HG03025 (cell line): ENCODE results near the gene TUBA3D.
"Not testable (repeated sequence)": the region's sequence is repeated elsewhere in the genome, so short reads cannot be mapped to it uniquely, and the experiment has no call there.

ENCODE experiments used
- ATAC-seq: cut with Tn5 transposase; IDR thresholded peaks from one replicate; pipeline ENCODE4 v1.9.1; 2021; ENCODE audit warnings: mild to moderate bottlenecking, moderate library complexity; ENCODE audit not compliant: unreplicated experiment, low FRiP score

TUBA3D gene

DNA sequence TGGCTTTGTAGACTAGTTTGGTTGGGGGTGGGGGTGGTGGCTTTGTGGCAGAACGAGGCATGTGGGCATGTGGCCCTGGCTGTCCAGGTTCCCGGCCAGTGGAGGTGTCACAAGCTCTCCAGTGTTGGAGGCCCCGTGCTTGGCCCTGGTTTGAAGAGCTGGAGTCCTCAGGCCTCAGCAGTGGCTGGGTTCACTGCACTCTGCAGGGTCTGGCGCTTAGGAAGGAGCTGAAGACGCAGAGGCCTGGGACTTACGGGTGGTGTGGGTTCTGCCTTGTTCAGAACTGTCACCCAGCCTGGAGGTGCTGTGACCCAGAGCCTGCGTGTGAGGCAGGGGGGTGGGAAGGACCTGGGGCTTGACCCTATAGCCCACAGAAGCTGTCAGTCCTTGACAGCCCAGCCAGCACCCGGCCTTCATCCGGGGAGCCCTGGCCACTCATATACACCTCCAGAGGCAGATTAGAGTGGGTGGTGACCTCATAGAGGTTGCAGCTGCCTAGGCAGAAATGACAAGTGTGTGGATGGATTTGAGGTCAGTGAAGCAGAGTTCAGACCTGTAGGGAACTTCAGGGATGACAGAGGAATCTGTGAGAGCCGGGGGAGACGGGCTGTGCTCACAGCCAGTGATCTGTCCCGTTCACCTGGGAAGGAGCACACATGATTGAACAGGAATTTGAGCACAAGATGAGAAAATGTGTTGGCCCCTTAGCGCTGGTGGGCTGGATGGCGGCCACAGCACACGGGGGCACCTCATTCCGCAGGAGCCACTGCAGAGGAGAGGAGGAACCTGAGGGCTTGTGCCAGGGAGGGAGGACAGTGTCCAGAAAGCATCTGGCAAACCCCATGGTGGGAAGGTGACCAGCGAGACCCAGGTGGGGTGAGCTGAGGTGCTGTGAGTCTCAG is 36.3 kb downstream of the TUBA3D start:
- ATAC-seq, result not testable (repeated sequence)

DNA sequence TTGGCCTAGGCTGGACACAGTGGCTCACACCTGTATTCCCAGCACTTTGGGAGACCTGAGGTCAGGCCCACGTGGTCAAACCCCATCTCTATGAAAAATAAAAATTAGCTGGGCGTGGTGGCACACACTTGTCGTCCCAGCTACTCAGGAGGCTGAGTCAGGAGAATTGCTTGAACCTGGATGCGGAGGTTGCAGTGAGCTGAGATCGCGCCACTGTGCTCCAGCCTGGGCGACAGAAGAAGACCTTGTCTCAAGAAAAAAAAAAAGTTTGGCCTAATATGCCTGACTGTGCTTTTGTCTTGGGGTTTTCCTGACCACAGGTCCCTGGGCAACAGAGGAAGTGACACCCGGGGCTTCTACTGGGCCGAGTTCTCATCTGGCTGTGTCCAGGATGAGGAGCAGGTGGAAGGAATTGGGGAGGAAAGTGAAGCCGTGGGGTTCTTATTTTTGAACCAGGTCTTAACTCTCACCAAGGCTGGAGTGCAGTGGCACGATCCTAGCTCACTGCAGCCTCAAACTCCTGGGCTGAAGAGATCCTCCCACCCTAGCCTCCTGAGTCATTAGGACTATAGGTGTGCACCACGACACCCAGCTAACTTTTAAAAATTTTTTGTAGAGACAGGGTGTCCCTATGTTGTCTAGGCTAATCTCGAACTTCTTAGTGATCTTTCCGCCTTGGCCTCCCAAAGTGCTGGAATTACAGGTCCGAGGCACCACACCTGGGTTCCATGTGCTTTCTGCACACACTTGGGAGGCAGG is 38.7 kb downstream of the TUBA3D start:
- peak; percentile 47 for ATAC-seq

DNA sequence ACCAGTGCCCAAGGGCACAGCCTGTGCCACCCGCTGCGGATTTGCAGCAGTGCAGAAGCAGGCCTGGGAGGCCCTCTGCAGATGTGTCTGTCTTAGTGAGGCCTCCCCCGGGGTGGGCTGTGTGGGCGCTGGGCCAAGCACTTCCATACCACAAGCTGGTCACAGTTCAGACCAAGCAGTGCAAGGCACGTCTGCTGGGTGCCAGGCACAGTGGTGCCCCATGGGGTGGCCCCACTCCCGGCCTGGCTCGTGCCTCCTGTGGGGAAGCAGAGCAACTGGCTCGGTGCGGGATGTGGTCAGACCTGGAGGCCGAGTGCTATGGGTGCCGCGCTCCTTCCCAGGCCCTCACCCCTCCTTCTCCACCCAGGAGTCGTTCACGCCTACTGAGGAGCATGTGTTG is 39.3 kb downstream of the TUBA3D start:
- not testable (repeated sequence) for ATAC-seq

DNA sequence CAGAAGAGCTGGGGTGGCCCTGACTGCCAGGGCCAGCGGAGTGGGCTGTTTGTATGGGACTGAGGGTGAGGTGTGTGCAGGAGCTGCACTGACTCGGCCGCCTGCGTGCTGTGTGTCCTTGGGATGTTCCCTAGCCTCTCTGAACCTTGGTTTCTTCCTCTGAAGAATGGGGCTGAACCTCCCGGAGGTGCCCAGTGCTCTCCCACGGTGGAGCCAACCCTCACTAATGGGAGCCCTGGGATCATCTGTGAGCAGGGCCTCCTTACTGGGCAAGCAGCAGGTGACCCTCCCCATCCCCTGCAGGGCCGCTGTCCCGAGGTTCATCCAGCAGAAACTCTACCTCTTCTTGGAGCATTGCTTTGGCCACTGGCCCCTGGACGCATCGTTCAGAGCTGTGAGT is 40.1 kb downstream of the TUBA3D start:
- ATAC-seq, result no peak

DNA sequence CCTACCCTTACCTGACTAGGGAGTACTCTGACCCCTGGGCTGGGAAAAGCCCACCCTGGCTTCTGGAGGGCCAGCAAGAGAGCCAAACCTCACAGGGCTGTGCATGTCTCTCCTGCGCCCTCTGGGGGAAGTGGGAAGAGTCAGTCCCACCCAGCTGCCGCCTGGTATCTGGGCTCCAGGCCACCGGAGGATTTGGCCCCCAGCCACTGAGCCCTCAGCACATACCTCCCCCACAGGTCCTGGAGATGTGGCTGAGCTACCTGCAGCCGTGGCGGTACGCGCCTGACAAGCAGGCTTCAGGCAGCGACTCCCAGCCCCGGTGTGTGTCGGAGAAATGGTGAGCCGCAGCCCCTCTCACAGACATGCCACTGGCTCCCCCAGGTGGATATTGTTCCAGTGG is 40.7 kb downstream of the TUBA3D start:
- not testable (repeated sequence) for ATAC-seq

DNA sequence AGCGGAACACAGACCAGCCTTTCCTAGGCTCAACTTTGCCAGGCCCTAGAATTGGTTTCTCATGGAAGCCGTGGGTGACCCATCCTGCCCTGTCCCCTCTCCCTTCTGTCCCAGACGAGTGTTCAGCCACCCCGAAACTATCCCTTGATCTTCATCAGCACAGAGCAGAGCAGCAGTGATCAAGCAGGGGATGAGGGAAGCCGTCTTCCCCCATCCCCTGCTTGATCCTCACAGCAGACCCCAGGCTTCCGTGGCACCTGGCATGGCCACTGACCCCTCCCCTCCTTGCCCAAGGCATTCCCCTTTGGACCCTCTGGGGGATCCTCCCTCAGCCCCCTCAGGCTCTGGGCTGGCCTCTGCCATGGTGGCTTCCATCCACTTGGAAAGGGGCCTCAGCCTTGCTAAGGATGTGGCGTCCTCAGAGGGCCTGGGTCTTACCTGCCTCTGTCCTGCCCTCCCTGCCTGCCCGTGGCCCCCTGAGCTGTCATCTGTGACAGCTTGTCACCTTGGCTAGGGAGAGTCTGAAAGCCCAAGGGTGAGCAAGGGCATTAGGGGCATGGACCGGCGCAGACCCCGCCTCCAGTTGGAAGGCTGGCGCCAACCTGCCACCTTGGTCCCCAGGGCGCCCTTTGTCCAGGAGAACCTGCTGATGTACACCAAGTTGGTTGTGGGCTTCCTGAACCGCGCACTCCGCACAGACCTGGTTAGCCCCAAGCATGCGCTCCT is 41.4 kb downstream of the TUBA3D start:
- no peak for ATAC-seq

DNA sequence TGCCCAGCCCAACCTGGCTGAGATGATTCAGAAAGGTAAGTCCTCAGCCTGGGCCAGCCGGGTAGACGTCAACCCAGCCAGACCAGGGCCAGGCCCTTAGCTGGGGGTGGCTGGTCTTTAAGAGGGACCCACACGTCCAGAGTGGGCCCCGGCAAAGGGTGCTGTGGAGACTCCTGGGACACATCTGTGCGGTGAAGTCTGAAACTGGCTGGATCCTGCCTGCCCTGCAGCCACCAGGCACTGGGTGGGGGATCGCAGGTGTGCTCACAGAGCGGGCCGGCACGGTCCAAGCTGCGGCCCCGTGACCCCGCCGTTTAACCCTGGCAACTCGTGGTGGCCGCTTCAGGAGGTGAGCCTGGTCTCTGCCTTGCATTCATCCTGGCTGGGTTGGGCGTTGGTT is 41.9 kb downstream of the TUBA3D start:
- ATAC-seq, result not testable (repeated sequence)

DNA sequence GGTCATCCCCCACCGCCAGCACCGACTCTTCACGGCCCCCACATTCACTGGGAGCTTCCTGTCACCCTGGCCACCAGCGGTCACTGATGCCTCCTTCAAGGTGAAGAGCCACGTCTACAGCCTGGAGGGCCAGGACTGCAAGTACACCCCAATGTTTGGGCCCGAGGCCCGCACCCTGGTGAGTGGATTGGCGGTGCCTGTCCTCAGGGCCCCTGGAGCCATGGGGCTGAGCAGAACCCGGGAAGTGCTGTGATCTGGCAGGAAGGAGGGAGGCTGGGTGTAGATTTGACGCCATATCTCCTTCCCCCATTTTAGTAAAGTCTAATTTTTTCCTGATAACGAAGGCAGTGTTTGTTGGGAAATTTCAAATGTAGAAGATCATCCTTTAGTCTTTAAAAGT is 42.6 kb downstream of the TUBA3D start:
- ATAC-seq, result not testable (repeated sequence)

DNA sequence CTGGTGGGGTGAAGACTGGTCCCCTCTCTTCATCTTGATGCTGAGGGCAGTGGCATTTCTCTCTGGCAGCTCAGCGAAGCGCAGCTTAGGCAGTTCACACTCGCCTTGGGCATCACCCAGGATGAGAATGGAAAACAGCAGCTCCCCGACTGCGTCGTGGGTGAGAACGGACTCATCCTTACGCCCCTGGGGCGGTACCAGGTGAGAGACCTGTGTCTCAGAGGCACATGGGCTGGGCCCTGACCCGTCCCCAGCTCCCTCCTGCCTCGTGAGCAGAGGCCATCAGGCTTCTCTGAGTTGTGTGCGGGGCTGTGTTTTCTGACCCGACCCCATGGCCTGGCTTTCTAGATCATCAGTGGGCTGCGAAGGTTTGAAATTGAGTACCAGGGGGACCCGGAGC is 43.5 kb downstream of the TUBA3D start:
- ATAC-seq, result no peak

DNA sequence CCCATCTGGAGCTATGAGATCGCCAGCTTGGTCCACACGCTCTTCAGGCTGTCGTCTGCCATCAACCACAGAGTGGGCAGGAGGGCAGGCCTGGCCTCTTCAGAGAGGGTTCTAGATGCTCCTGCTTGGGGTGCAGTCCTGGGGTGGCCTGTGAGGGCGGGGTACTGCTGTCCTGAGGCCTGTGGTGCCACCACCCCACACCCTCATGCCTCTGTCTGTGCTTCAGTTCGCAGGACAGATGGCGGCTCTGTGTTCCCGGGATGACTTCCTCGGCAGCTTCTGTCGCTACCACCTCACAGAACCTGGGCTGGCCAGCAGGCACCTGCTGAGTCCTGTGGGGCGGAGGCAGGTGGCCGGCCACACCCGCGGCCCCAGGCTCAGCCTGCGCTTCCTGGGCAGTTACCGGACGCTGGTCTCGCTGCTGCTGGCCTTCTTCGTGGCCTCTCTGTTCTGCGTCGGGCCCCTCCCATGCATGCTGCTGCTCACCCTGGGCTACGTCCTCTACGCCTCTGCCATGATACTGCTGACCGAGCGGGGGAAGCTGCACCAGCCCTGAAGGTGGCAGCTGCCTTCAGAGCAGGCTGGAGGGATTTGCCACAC is 44.1 kb downstream of the TUBA3D start:
- ATAC-seq, result not testable (repeated sequence)

DNA sequence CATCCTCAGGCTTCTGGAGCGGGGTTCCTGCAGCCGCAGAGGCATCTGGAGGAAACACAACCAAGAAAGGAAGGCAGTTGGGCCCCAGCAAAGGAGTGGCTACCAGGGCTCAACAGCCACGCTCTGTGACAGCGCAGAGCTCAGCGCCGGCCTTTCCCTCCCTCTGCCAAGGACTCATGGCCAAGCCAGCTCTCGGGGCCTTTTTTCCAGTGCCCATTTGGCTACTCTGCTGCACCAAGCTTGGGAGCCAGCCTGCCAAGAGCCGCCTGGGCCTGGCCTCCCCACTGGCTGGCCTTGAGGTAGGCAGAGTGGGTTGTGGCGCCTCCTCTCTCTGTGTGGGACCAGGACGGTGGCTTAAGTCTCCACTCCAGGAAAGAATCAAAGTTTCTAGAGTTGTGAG is 44.6 kb downstream of the TUBA3D start:
- no peak for ATAC-seq

DNA sequence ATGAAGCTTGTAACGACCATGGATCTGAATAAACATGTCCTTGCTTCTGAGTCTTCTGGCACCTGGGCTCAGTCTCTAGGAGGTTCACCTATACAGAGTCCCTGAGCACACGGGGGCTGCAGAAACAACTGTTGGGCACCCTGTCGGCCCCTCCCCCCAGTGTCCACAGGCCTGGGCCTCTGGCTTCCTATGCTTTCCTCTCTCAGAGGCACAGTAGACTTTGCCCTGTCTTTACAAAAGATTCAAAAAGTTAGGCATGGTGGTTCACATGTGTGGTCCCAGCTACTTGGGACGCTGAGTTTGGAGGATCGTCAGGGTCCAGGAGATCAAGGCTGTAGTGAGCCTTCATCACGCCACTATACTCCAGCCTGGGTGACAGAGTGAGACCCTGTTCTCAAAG is 45.6 kb downstream of the TUBA3D start:
- ATAC-seq, result not testable (repeated sequence)

DNA sequence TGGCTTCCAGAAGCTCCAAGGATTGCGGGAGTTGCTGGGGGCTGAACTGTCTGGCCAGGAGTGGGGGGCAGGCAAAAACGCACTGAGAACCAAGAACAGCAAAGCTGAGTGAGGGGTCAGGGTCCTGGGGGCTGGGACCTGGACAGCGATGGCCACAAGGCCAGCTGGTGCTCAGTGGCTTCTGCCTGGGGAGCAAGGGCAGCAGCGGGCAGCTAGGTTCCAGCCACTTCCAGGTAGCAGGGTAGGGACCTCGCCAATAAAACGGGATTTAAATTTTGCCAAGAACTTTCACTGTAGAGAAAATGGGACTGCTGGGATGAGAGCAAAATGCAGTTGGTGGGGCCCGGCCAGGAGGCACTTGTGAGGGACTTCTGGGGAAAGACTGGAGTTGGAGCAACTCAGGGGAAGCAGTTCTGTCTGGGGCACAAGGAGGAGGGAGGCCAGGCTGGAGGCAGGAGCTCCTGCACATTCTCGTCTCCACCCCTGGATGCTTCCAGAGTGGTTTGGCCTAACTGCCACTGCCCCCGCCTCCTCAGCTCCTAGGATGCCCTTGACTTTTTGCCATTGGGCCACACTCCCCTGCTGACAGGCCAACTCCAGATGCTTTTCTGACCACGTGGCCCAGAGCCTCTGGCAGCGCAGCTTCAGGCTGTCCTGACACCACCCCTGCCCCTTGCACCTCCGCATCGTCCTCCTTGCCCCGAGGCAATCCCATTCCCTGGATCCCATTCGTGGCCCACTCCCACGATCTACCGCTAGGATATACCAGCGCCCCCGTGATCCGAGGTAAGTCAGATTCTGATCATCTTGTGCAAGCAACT is 46.3 kb downstream of the TUBA3D start:
- no peak for ATAC-seq

DNA sequence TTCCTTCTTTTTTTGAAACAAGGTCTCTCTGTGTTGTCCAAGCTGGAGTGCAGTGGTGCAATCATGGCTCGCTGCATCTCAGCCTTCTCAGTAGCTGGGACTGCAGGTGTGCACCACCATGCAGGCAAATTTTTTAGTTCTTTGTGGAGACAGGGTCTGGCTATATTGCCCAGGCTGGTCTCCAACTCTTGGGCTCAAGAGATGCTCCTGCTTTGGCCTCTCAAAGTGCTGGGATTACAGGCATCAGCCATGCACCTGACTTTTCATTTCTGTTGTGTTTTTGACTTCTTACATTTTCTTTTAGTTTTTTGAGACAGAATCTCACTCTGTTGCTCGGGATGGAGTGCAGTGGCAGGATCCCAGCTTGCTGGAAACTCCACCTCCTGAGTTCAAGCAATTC is 49.3 kb downstream of the TUBA3D start:
- ATAC-seq, result not testable (repeated sequence)

DNA sequence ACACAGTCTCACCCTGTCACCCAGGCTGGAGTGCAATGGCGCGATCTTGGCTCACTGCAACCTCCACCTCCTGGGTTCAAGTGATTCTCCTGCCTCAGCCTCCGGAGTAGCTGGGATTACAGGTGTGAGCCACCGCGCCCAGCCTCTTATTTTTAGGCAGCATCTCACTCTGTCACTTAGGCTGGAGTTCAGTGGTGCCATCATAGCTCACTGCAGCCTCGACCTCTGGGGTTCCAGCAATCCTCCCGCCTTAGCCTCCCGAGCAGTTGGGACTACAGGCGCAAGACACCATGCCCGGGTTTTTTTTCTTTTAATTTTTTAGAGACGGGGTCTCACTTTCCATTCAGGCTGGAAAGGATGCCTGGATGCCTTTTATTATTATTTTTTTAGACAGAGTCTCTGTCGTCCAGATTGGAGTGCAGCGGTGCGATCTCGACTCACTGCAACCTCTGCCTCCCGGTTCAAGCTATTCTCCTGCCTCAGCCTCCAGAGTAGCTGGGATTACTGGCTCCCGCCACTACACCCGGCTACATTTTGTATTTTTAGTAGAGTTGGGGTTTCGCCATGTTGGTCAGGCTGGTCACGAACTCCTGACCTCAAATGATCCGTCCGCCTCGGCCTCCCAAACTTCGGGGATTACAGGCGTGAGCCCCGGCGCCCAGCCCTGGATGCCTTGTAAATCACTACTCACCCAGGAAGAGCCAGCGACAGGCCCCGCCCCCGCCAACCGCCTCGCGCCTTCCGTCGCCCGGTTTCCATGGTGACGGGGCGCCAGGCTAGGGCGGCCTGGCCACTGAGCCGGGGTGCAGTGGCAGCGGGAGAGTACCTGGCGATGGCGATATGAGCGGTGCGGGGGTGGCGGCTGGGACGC is 51.4 kb downstream of the TUBA3D start, which contains the start of gene CCDC74A:
Gene CCDC74A, plus strand, starts transcription at position 758 of the 871 bp plus-strand sequence. Its CDS starts 83 bp downstream, at position 841.
- peak; percentile 83 for ATAC-seq

DNA sequence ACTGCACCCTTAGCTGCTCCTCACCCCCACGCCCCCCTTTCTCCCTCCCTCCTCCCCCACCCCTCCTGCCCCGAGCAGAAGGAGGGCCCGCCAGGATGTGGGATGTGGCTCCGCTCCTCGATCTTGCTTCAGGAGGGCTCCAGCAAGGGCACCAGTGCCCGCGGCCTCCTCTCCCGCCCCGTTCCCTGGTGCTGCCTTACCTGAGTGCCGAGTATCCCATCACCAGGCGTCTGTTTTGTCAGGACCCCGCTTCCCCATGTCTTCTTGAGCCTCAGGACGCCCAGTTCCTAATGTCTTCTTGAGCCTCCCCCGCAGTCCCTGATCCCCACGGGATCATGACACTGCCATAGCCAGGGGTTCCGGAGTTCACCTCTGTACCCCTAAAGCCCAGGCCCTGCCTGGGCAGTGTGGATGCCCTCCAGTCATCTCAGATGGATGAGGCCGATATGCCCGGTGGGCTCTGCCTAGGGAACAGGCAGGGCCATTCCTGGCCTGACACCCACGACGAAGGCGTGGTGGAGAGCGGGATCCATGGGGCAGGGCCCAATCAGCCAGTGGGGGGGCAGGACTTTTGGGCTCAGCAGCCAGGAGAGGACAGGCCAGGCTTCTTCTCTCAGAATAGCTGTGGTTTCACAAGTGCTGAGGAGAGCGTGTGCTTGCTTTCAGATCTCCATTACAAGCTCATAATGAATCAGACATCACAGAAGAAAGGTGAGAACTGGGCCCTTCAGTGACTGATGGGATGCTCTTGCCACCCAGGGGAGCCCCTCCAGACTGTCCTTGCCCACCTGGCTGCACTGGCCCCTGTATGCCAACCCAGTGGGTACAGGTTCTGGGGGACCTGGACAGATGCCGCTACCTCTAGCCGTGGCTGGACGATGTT is 53.3 kb downstream of the TUBA3D start:
- peak; percentile 58 for ATAC-seq

DNA sequence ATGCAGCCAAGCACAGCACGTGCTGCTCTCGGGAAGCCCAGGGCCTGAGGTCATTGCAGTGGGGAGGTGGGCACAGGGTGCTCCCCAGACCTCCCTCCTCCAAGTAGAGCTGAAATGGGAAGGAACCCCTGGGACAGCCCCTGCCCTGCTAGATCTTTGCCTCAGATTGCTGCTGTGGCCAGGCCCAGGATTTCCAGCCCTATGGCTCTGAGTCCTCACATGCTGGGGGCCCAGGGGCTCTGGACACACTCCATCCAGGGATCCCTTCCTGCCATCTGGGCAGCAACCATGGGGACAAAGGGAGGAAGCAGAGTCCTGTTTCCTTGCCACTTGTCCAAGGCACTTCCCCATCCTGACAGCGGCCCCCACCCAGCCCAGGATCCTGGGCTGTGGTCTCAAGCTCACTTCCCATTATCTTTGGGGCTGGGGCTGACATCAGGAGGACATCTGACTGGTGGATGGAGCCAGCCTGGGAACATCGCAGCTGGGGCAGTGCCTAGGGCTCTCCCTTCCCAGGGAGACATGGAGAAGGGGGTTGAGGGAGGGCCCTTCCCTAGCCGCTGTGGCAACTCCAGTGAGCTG is 54.0 kb downstream of the TUBA3D start:
- not testable (repeated sequence) for ATAC-seq
